T-helper 9 cell (primary cell): Measurements from ENCODE around the gene GNAQ.

Experiments used
- DNase-seq: peaks from one replicate; pipeline ENCODE4 v3.0.0-alpha.2; 2020

The GNAQ gene

DNA sequence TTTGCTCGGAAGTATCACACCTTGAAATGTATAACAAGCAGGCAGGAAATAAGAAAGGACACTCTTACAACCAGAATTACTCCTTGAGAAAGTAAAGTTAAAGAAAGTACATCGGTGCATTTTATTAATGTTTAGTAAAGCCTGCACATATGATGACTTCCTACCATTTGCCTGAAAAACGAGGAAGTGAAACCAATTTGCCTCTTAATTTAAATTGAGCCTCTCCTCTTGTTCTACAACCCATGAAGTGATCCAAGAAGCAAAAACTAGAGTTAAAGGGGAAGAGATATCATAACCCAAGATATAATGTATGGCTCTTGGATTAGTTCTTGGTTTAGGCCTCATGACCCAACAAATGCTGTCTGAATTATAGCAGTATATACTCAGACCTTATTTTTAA lies 95.6 kb downstream of the GNAQ start:
- no peak for DNase-seq

DNA sequence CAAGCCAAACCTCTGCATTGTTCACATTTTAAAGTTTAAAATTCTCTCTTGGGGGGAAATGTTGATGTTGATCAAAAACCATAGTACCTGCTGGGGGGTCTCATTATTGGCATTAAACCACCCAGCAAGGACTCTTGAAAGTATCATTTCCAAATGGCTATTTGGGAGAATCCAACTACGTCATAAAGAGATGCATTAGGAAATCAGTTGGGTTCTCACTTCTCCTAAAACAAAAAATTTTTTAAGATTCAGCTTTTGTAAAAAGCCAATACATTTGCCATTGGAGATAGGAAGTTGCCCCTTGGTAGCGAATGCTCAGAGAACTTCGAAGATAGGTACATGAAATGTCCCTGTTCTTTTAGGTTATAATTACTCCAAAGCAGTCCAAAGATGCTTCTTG lies 96.4 kb downstream of the GNAQ start:
- no peak for DNase-seq

- no peak for DNase-seq
Observed at GRCh38 chr9:77933976-77934375, 97.6 kb downstream of the GNAQ start.

- DNase-seq, result no peak
Observed at GRCh38 chr9:77933019-77933418, 98.6 kb downstream of the GNAQ start.

DNA sequence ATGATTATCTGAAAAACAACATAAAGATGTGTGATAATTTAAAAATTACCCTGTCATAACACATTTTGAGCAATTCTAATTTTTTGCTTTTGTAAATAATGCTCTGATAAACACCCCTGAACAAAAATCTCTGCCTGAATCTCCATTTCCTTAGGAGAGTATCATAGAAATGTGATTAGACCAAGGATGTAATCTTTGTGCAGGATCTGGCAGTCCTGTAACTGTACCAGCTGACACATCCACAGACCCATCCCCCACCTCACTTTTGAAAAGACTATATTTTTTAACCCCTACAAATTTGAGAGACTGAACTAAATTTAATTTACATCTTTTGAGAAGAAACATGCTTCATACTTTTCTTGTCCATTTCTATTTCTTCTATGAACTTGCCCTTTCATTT lies 101.7 kb downstream of the GNAQ start:
- DNase-seq, result no peak

- no peak for DNase-seq
Observed at GRCh38 chr9:77927265-77927664, 104.3 kb downstream of the GNAQ start.

- no peak for DNase-seq
Observed at GRCh38 chr9:77926371-77926878, 105.2 kb downstream of the GNAQ start.

DNA sequence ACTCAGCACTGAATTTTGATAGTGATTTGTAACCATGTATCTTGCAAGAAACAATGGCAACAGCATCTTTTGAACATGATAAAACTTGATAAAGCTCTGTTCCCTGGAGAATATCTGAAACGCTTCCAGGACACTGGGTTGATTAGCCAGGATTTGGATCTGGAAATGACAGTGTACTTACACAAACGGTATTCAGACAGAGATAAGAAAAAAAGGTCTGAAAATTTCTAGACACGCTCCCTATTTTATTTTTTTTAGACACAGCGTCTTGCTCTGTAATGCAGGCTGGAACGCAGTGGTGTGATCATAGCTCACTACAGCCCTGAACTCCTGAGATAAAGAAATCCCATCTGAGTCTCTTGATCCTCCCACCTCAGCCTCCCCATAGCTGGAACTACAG lies 109.0 kb downstream of the GNAQ start:
- DNase-seq, result no peak

GRCh38 chr9:77917800-77918199 lies 113.8 kb downstream of the GNAQ start:
- DNase-seq, result no peak

DNA sequence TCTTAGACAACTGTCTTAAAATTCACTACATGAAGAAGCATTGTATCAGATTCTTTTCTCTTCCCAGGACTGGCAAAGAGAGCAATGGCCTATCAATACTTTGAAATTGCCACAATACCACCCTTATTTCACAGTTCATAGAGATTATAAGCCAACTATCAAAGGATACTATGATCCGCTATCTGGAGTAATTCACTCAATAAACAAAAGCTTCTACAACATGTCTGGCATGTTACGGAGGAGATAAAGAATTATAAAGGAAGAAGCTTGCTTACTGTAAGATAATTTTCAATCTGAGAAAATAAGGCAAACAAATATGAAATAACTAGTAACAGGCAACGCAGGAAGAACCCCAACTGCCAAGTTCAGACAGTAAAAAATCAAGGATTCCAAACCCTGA lies 114.8 kb downstream of the GNAQ start:
- no peak for DNase-seq

DNA sequence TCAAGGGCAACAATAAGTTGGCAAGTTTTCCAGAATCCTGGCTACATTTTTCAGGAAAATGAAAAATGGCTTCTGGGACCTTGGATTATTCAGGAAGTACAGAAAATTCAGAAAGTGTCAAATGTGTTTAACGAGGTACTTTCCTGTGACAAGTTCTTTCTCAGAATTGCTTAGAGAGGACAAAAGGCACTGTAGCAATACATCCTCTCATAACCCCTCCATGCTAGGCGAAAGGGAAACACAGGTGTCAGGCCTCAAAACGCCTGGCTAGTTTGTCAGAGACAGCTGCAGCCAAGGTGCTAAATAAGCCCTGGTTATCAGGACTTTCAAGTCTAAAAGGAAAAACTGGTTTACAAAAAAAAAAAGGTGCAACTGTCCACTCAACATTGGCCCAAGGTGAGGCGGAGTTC lies 115.2 kb downstream of the GNAQ start:
- no peak for DNase-seq

DNA sequence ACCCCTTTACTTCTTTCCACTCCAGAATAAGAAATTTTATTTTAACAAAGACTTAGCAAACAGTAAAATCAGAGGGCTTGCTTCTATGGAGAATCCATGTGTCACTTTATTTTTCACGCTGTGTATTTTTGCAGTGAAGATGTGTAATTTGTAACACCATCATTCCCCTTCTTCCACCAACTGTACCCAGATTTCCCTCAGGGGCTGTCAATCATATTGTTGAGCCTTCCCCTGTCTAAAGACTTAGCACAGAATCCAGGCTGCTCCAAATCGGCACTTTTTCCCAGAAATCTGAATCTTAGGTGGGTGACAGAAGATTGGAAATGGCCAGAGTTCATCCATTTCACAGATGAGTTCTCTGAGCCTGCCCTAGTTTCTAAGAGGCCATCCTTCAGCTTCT lies 115.9 kb downstream of the GNAQ start:
- DNase-seq, result no peak

GRCh38 chr9:77912895-77913693 lies 118.5 kb downstream of the GNAQ start:
- no peak for DNase-seq

GRCh38 chr9:77911928-77912327 lies 119.7 kb downstream of the GNAQ start:
- DNase-seq, result no peak

DNA sequence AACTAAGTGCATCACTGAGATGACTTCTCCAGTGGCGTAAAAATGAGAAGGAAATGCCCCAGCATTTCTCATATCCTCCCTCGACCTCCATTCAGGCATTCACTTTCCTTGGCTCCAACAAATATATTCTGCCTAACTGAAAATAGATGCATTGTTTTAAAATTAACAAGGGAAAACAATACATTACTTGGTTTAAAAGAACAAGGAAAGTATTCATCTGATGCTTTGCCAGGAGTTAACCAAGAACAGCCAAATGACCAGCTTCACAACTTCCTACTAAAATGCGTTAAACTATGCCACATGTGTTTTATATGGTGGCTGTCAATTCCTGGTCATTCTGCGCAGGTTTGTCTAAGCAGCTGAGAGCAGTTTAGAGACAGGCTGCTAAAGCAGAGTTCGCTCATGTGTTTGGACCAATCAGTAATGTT lies 121.4 kb downstream of the GNAQ start:
- DNase-seq, result no peak

DNA sequence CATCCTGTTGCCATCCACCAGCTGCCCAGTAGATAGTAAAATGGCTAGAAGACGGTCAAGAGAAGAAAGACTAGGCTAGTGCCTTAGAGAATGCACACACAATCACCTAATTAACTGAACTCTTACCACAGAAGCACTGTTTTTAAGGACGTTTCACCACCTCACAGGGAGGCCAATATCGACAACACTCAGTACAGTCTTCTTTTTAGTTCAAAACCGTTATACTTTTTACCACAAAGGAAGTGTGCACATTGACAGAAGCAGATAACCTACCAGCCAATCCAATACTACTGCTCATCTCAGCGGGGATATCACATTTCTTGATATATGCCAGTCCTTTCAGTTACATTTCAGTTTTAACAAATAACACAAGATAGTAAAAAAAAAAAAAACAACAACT lies 122.3 kb downstream of the GNAQ start:
- DNase-seq, result no peak

- DNase-seq, result no peak
Observed at GRCh38 chr9:77908293-77908692, 123.3 kb downstream of the GNAQ start.

DNA sequence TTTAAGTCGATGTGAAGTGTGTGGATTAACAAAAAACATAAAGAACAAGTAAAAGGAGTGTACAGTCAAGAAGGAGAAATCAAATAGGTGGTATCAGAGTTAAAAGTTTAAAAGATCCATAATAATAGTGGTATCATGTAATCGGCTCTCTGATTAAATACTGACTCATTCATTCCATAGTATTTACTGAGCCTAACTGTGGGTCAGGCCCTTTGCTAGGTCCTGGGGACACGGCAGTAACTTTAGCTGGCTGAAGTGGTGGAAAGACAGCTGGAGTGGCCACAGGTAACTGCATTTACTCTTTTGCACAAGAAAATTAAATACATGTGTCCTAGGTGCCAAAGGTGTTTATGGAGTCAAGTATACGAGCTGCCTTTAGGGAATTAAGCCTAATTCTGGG lies 124.0 kb downstream of the GNAQ start:
- DNase-seq, result no peak

GRCh38 chr9:77906991-77907390 lies 124.6 kb downstream of the GNAQ start:
- DNase-seq, result no peak

- DNase-seq, result no peak
Observed at GRCh38 chr9:77903666-77904285, 127.8 kb downstream of the GNAQ start.

GRCh38 chr9:77901771-77902170 lies 129.8 kb downstream of the GNAQ start:
- DNase-seq, result no peak

- no peak for DNase-seq
Observed at GRCh38 chr9:77901018-77901417, 130.6 kb downstream of the GNAQ start.

GRCh38 chr9:77899679-77900354 lies 131.8 kb downstream of the GNAQ start:
- DNase-seq, result no peak

DNA sequence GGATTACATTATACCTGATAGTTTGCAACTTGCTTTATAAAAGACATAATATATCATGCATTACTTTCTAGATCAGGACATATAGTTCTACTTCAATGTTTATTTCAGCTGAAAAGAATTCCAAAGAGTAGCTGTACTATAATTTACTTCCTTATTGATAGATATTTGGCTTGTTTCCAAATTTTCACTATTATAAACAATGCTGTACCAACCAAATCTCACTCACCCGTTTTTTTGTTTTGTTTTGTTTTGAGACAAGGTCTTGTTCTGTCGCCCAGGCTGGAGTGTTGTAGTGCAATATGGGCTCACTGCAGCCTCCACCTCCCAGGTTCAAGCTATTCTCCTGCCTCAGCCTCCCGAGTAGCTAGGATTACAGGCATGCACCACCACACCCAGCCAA lies 132.7 kb downstream of the GNAQ start:
- DNase-seq, result no peak
